ENCODE measurements around the gene NPFFR2. TPM values are rescaled to one million over a fixed set of nuclear protein-coding genes. Genes with fewer than 3 reads are reported as not detected.

NPFFR2 gene
- total RNA-seq, 1 donor from 2014 or later: not detected

GRCh38 chr4:72011906-72012305 lies 19.9 kb upstream of the NPFFR2 start:
- no peak for DNase-seq (ENCODE audit: extremely low spot score, unreplicated experiment)
- no peak overlapping the region for H3K27ac Mint-ChIP-seq (ENCODE audit: unreplicated experiment)
- TF ChIP-seq, protein P1, sequence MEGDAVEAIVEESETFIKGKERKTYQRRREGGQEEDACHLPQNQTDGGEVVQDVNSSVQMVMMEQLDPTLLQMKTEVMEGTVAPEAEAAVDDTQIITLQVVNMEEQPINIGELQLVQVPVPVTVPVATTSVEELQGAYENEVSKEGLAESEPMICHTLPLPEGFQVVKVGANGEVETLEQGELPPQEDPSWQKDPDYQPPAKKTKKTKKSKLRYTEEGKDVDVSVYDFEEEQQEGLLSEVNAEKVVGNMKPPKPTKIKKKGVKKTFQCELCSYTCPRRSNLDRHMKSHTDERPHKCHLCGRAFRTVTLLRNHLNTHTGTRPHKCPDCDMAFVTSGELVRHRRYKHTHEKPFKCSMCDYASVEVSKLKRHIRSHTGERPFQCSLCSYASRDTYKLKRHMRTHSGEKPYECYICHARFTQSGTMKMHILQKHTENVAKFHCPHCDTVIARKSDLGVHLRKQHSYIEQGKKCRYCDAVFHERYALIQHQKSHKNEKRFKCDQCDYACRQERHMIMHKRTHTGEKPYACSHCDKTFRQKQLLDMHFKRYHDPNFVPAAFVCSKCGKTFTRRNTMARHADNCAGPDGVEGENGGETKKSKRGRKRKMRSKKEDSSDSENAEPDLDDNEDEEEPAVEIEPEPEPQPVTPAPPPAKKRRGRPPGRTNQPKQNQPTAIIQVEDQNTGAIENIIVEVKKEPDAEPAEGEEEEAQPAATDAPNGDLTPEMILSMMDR (IDR thresholded peaks at IDR 0.05): no peak
- H3K4me3 Mint-ChIP-seq (ENCODE audit: unreplicated experiment): no peak overlapping the region
- no peaks in the 10 kb centered on the region for H3K4me1 Mint-ChIP-seq (ENCODE audit: unreplicated experiment)
- H3K9me3 Mint-ChIP-seq (ENCODE audit: unreplicated experiment): no peaks in the 10 kb centered on the region
- no peaks in the 10 kb centered on the region for H3K36me3 Mint-ChIP-seq (ENCODE audit: unreplicated experiment)
- H3K27me3 Mint-ChIP-seq (ENCODE audit: unreplicated experiment): no peaks in the 10 kb centered on the region

DNA sequence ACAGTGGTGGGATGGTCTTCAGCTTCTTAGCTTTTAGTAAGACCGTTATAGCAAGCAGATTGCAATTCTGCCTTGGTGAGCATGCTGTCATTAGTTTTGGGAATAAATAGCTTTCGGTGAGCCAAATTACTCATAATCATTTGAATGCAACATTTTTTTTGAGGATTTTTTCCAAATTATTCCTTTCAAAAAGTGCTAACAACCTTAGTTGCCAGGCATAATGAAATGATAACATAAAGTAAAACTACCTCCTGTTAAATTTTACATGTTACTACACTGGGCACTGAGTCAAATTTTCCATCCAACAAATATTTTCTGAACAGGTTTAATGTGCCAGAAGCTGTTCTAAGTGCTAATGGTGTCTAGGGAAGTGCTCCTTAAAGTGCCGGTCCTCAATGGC lies 15.8 kb upstream of the NPFFR2 start:
- Mint-ChIP-seq H3K27me3 (ENCODE audit: unreplicated experiment) (no peaks in the 10 kb centered on the region), H3K4me3 (ENCODE audit: unreplicated experiment) (no peak overlapping the region), H3K27ac (ENCODE audit: unreplicated experiment) (no peak overlapping the region), H3K4me1 (ENCODE audit: unreplicated experiment) (no peaks in the 10 kb centered on the region), H3K9me3 (ENCODE audit: unreplicated experiment) (no peaks in the 10 kb centered on the region), H3K36me3 (ENCODE audit: unreplicated experiment) (no peaks in the 10 kb centered on the region)
- TF ChIP-seq, protein P1 (IDR thresholded peaks at IDR 0.05): no peak
- DNase-seq (ENCODE audit: extremely low spot score, unreplicated experiment): no peak

- Mint-ChIP-seq H3K9me3 (ENCODE audit: unreplicated experiment) (no peaks in the 10 kb centered on the region), H3K4me3 (ENCODE audit: unreplicated experiment) (no peak overlapping the region), H3K27me3 (ENCODE audit: unreplicated experiment) (no peaks in the 10 kb centered on the region), H3K27ac (ENCODE audit: unreplicated experiment) (no peak overlapping the region), H3K4me1 (ENCODE audit: unreplicated experiment) (no peaks in the 10 kb centered on the region), H3K36me3 (ENCODE audit: unreplicated experiment) (no peaks in the 10 kb centered on the region)
- no peak for DNase-seq (ENCODE audit: extremely low spot score, unreplicated experiment)
- TF ChIP-seq, protein P1 (IDR thresholded peaks at IDR 0.05): no peak
Measured at GRCh38 chr4:72019688-72020087, 12.1 kb upstream of the NPFFR2 start.

GRCh38 chr4:72022553-72022952 lies 9.2 kb upstream of the NPFFR2 start:
- TF ChIP-seq, protein P1 (IDR thresholded peaks at IDR 0.05): no peak
- H3K4me1 Mint-ChIP-seq (ENCODE audit: unreplicated experiment): no peaks in the 10 kb centered on the region

DNA sequence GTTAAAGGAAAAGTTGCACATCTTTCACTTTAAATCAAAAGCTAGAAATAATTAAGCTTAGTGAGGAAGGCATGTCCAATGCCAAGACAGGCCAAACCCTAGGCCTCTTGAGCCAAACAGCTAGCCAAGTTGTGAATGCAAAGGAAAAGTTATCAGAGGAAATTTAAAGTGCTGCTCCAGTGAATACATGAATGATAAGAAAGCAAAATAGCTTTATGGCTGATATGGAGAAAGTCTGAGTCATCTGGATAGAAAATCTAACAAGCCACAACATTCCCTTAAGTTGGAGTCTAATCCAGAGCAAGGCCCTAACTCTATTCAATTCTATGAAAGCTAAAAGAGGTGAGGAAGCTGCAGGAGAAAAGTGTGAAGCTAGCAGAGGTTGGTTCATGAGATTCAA lies 23.8 kb downstream of the NPFFR2 start:
- no peak overlapping the region for H3K4me3 Mint-ChIP-seq (ENCODE audit: unreplicated experiment)
- no peak for DNase-seq (ENCODE audit: extremely low spot score, unreplicated experiment)
- no peaks in the 10 kb centered on the region for H3K36me3 Mint-ChIP-seq (ENCODE audit: unreplicated experiment)
- no peaks in the 10 kb centered on the region for H3K9me3 Mint-ChIP-seq (ENCODE audit: unreplicated experiment)
- H3K4me1 Mint-ChIP-seq (ENCODE audit: unreplicated experiment): no peaks in the 10 kb centered on the region
- TF ChIP-seq, protein P1 (IDR thresholded peaks at IDR 0.05): no peak
- H3K27me3 Mint-ChIP-seq (ENCODE audit: unreplicated experiment): no peaks in the 10 kb centered on the region
- H3K27ac Mint-ChIP-seq (ENCODE audit: unreplicated experiment): no peak overlapping the region

More at GRCh38 chr4:72022553-72022952, 9.2 kb upstream of the NPFFR2 start:
- Mint-ChIP-seq H3K9me3 (ENCODE audit: unreplicated experiment) (no peaks in the 10 kb centered on the region), H3K27ac (ENCODE audit: unreplicated experiment) (no peak overlapping the region), H3K4me3 (ENCODE audit: unreplicated experiment) (no peak overlapping the region), H3K27me3 (ENCODE audit: unreplicated experiment) (no peaks in the 10 kb centered on the region), H3K36me3 (ENCODE audit: unreplicated experiment) (no peaks in the 10 kb centered on the region)
- no peak for DNase-seq (ENCODE audit: extremely low spot score, unreplicated experiment)
